Lung (tissue), 4 donors: ENCODE measurements around the gene PROSER2. TPM values are rescaled to one million over a fixed set of nuclear protein-coding genes. Genes with fewer than 3 reads are reported as not detected.

Experiments used
- polyA plus RNA-seq, 2 donors: library from polyadenylated mRNA; stranded (reverse); fragments of 200-250 nt; gene quantifications; one replicate each; pipeline ENCODE4 v1.2.1, GENCODE V29; 2013
- total RNA-seq, 2 donors: library from RNA; depleted of rRNA in 1 of 2; stranded (reverse); fragments of >200 nt in 1 of 2; gene quantifications; one replicate each; pipeline ENCODE4 v1.2.1, GENCODE V29; 2014 to 2021
- donor health status: Bipolar disorder and iron deficiency.
- donor health status: healthy.
- donor health status: DM: yes; HTN: yes; CAD: no.

PROSER2 gene
- total and polyA plus RNA-seq, 4 donors, result 8.2 to 23.9 (median 10.3) TPM

Other genes with a start within 250 kb of the PROSER2 start
- gene USP6NL, start 211.7 kb upstream of the PROSER2 start, total RNA-seq, result 10 to 100 TPM; 18.8 to 41.7 TPM
- 1 to 10 TPM; 5.4 to 8.0 TPM for gene USP6NL, start 211.7 kb upstream of the PROSER2 start, polyA plus RNA-seq
- gene ECHDC3, start 81.0 kb upstream of the PROSER2 start, total RNA-seq, result 10 to 100 TPM; 24.9 to 37.9 TPM
- 10 to 100 TPM; 14.2 to 48.3 TPM for gene ECHDC3, start 81.0 kb upstream of the PROSER2 start, polyA plus RNA-seq
- gene UPF2, start 219.5 kb downstream of the PROSER2 start, total RNA-seq, result 10 to 100 TPM; 15.7 to 36.4 TPM
- gene UPF2, start 219.5 kb downstream of the PROSER2 start, polyA plus RNA-seq, result 10 to 100 TPM in 1 of 2 donors, 1 to 10 TPM in 1; 7.4 to 10.9 TPM
- 10 to 100 TPM; 18.4 to 22.1 TPM for gene DHTKD1, start 245.6 kb downstream of the PROSER2 start, total RNA-seq
- 1 to 10 TPM; 8.5 to 8.6 TPM for gene DHTKD1, start 245.6 kb downstream of the PROSER2 start, polyA plus RNA-seq